ENCODE data around the gene VCPKMT. TPM values are rescaled to one million over a fixed set of nuclear protein-coding genes. Genes with fewer than 3 reads are reported as not detected.

Gene VCPKMT
- total RNA-seq, 2 experiments from 2014 or later: 30.4 to 32.4 TPM

- peak; percentile 49 for ATAC-seq (ENCODE audit: poor library complexity)
- H3K27me3 Mint-ChIP-seq: no peaks in the 10 kb centered on the region
- peak overlapping the region; percentile 20 for H3K4me3 Mint-ChIP-seq
- no peak for TF ChIP-seq CTCF (IDR thresholded peaks at IDR 0.05)
- H3K4me1 Mint-ChIP-seq (ENCODE audit: low read depth): peaks cover 83% of the 10 kb centered on the region
- no peaks in the 10 kb centered on the region for H3K36me3 ChIP-seq (ENCODE audit: insufficient read depth, low read length)
- H3K4me1 ChIP-seq (ENCODE audit: insufficient read depth, low read length): peaks cover 60% of the 10 kb centered on the region
- peak in 11 of 14 experiments; percentile 17 to 63 (median 31) for DNase-seq
- intact Hi-C loops (cut with DNase I, micrococcal nuclease): no loop called here
- H3K36me3 Mint-ChIP-seq (ENCODE audit: low read depth): no peaks in the 10 kb centered on the region
- ChIA-PET POLR2A (interaction anchor here (1.0 to 5.5 kb wide), 8 partner anchors 7 to 235 kb away, joined by 3 to 75 read pairs (median 12); partner anchors contain the start of gene VCPKMT), CTCF (interaction anchor here (1.1 kb wide), 1 partner anchor 237 kb away, joined by 3 read pairs; the partner anchor contains the start of gene NEMF)
- H3K27me3 ChIP-seq (ENCODE audit: control insufficient read depth in 1 of 2, insufficient read depth in 2 of 2, low read length in 2 of 2): no peaks in the 10 kb centered on the region
- H3K9me3 Mint-ChIP-seq: no peaks in the 10 kb centered on the region
- no peak overlapping the region for H3K27ac ChIP-seq (ENCODE audit: low read depth in 1 of 2, low read length in 2 of 2)
- no peaks in the 10 kb centered on the region for H3K9me3 ChIP-seq (ENCODE audit: control insufficient read depth in 1 of 2, insufficient read depth in 1 of 2, low read length in 2 of 2)
- H3K4me3 ChIP-seq (ENCODE audit: low read length): no peak overlapping the region
- H3K27ac Mint-ChIP-seq: peak overlapping the region; percentile 87
Observed at GRCh38 chr14:50089208-50089607, 27.2 kb downstream of the VCPKMT start.

- Histone ChIP-seq H3K27ac (ENCODE audit: low read depth in 1 of 2, low read length in 2 of 2) (no peak overlapping the region), H3K36me3 (ENCODE audit: insufficient read depth, low read length) (no peaks in the 10 kb centered on the region), H3K4me3 (ENCODE audit: low read length) (no peak overlapping the region), H3K9me3 (ENCODE audit: control insufficient read depth in 1 of 2, insufficient read depth in 1 of 2, low read length in 2 of 2) (no peaks in the 10 kb centered on the region), H3K27me3 (ENCODE audit: control insufficient read depth in 1 of 2, insufficient read depth in 2 of 2, low read length in 2 of 2) (no peaks in the 10 kb centered on the region), H3K4me1 (ENCODE audit: insufficient read depth, low read length) (peaks cover 61% of the 10 kb centered on the region)
- POLR2A ChIA-PET: interaction anchor here (0.9 to 5.5 kb wide), 12 partner anchors 8 to 235 kb away, joined by 3 to 75 read pairs (median 8); partner anchors contain the start of gene VCPKMT
- ATAC-seq (ENCODE audit: poor library complexity): no peak
- no peak for DNase-seq
- H3K4me3 Mint-ChIP-seq: peak overlapping the region; percentile 20
- peaks cover 79% of the 10 kb centered on the region for H3K4me1 Mint-ChIP-seq (ENCODE audit: low read depth)
- H3K36me3 Mint-ChIP-seq (ENCODE audit: low read depth): no peaks in the 10 kb centered on the region
- no peak for TF ChIP-seq CTCF (IDR thresholded peaks at IDR 0.05)
- H3K27ac Mint-ChIP-seq: peak overlapping the region; percentile 87
- H3K27me3 Mint-ChIP-seq: no peaks in the 10 kb centered on the region
- H3K9me3 Mint-ChIP-seq: no peaks in the 10 kb centered on the region
- intact Hi-C loops (cut with DNase I, micrococcal nuclease): no loop called here
- CTCF ChIA-PET: interaction anchor here (0.8 to 1.1 kb wide), 3 partner anchors 227 to 237 kb away, joined by 3 to 5 read pairs (median 3); partner anchors contain the start of gene NEMF
Observed at GRCh38 chr14:50088731-50089130, 27.6 kb downstream of the VCPKMT start.

GRCh38 chr14:50088117-50088515 is 28.3 kb downstream of the VCPKMT start:
- ATAC-seq (ENCODE audit: poor library complexity): no peak
- no peaks in the 10 kb centered on the region for H3K36me3 Mint-ChIP-seq (ENCODE audit: low read depth)
- H3K9me3 Mint-ChIP-seq: no peaks in the 10 kb centered on the region
- Histone ChIP-seq H3K27ac (ENCODE audit: low read depth in 1 of 2, low read length in 2 of 2) (peak overlapping the region; percentile 44 to 58), H3K27me3 (ENCODE audit: control insufficient read depth in 1 of 2, insufficient read depth in 2 of 2, low read length in 2 of 2) (no peaks in the 10 kb centered on the region), H3K36me3 (ENCODE audit: insufficient read depth, low read length) (no peaks in the 10 kb centered on the region), H3K9me3 (ENCODE audit: control insufficient read depth in 1 of 2, insufficient read depth in 1 of 2, low read length in 2 of 2) (no peaks in the 10 kb centered on the region), H3K4me3 (ENCODE audit: low read length) (no peak overlapping the region), H3K4me1 (ENCODE audit: insufficient read depth, low read length) (peaks cover 65% of the 10 kb centered on the region)
- peaks cover 79% of the 10 kb centered on the region for H3K4me1 Mint-ChIP-seq (ENCODE audit: low read depth)
- ChIA-PET CTCF (interaction anchor here (0.8 to 1.4 kb wide), 6 partner anchors 9 to 236 kb away, joined by 3 to 5 read pairs (median 3); partner anchors contain the start of gene NEMF), POLR2A (interaction anchor here (0.9 to 5.5 kb wide), 12 partner anchors 8 to 236 kb away, joined by 3 to 75 read pairs (median 8); partner anchors contain the start of genes NEMF and VCPKMT)
- TF ChIP-seq CTCF (IDR thresholded peaks at IDR 0.05): no peak
- no peaks in the 10 kb centered on the region for H3K27me3 Mint-ChIP-seq
- no peak for DNase-seq
- H3K27ac Mint-ChIP-seq: peak overlapping the region; percentile 87
- intact Hi-C loops (cut with DNase I, micrococcal nuclease): no loop called here
- H3K4me3 Mint-ChIP-seq: no peak overlapping the region

Data from CD4-positive, alpha-beta T cell (primary cell).